Smooth muscle cell (in vitro differentiated cells): ENCODE measurements around the gene PCYT1A. TPM values are rescaled to one million over a fixed set of nuclear protein-coding genes. Genes with fewer than 3 reads are reported as not detected.

Experiments used
- DNase-seq: peaks from one replicate; lab custom pipeline; 2025; ENCODE audit not compliant: unreplicated experiment; lab: John Stamatoyannopoulos, UW
- H2AFZ ChIP-seq: fragments of 200-600 bp; sonication (generic); 2 replicates; pipeline ENCODE4 v1.6.0; 2016; ENCODE audit warnings: antibody characterized with exemption, low read depth, mild to moderate bottlenecking
- H3F3A ChIP-seq: fragments of 200-600 bp; sonication (generic); 2 replicates; pipeline ENCODE4 v1.6.0; 2017; ENCODE audit warnings: antibody characterized with exemption, low read depth
- H3K27ac ChIP-seq: fragments of 200-600 bp; sonication (generic); 2 replicates; pipeline ENCODE4 v1.5.1; 2016; ENCODE audit warnings: low read depth, mild to moderate bottlenecking
- H3K27me3 ChIP-seq: fragments of 200-600 bp; sonication (generic); 2 replicates; pipeline ENCODE4 v1.6.1; 2016; ENCODE audit warnings: low read depth, mild to moderate bottlenecking
- H3K36me3 ChIP-seq: fragments of 200-600 bp; sonication (generic); 2 replicates; pipeline ENCODE4 v1.5.1; 2016; ENCODE audit warnings: low read depth
- H3K4me1 ChIP-seq: fragments of 200-600 bp; sonication (generic); 2 replicates; pipeline ENCODE4 v1.5.1; 2016; ENCODE audit warnings: low read depth
- H3K4me2 ChIP-seq: fragments of 200-600 bp; sonication (generic); 2 replicates; pipeline ENCODE4 v1.6.0; 2016; ENCODE audit warnings: mild to moderate bottlenecking
- H3K4me3 ChIP-seq: fragments of 200-600 bp; sonication (generic); 2 replicates; pipeline ENCODE4 v1.5.1; 2016; ENCODE audit warnings: mild to moderate bottlenecking
- H3K79me2 ChIP-seq: fragments of 200-600 bp; sonication (generic); 2 replicates; pipeline ENCODE4 v1.6.0; 2016; ENCODE audit warnings: low read depth, mild to moderate bottlenecking
- H3K9ac ChIP-seq: fragments of 200-600 bp; sonication (generic); 2 replicates; pipeline ENCODE4 v1.6.0; 2016; ENCODE audit warnings: low read depth
- H3K9me3 ChIP-seq: fragments of 200-600 bp; sonication (generic); replicated peaks from 2 replicates; pipeline ENCODE4 v1.5.1; 2016; ENCODE audit warnings: low read depth
- H4K20me1 ChIP-seq: fragments of 200-600 bp; sonication (generic); 2 replicates; pipeline ENCODE4 v1.6.0; 2016; ENCODE audit warnings: low read depth
- WGBS: methylation state at CpG from one replicate; pipeline ENCODE4 v1.1.7; 2016; ENCODE audit warnings: low lambda C conversion rate; 5-methylcytosine and 5-hydroxymethylcytosine counted together
- polyA plus RNA-seq: library from polyadenylated mRNA; unstranded; fragments of >200 nt; fragmentation: Nextera tagmentation; extraction: Ambion mirVana; gene quantifications from 2 replicates; pipeline ENCODE4 v1.2.1, GENCODE V29; 2016
- total RNA-seq: library from RNA; depleted of rRNA; stranded (reverse); fragments of >200 nt; gene quantifications from 2 replicates; pipeline ENCODE4 v1.2.3, GENCODE V29; 2014
- TF ChIP-seq, protein P1 (sequence below): fragments of 200-600 bp; sonication (generic); IDR thresholded peaks from 2 replicates; pipeline ENCODE4 v1.5.1; 2017; ENCODE audit warnings: borderline replicate concordance, mild to moderate bottlenecking, antibody characterized with exemption; ENCODE audit not compliant: insufficient read depth, poor library complexity, severe bottlenecking

Gene PCYT1A
- total and polyA plus RNA-seq, 2 experiments from 2014 or later = 19.7 to 68.3 TPM

DNA sequence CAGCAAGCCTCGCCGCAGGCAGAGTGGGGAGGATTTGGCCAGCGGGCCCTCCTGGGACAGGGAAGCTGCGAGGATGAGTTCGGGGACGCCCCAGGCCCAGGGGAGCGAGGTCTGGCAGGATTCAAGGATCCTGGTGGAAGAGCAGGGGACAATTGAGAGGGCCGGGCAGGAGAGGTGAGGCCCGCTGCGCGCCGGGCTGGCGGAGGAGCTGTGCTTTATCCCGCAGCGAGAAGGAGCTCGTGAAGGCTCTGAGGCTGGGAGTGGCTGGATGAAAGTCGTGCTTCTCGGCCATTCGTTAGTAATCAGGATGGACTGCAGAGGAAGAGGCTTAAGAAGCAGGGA is 67.6 kb downstream of the PCYT1A start:
- 85% methylated on average over 18 of the region's 19 CpGs for WGBS
- no peak overlapping the region for H3K4me3 ChIP-seq
- H4K20me1 ChIP-seq = no peaks in the 10 kb centered on the region

DNA sequence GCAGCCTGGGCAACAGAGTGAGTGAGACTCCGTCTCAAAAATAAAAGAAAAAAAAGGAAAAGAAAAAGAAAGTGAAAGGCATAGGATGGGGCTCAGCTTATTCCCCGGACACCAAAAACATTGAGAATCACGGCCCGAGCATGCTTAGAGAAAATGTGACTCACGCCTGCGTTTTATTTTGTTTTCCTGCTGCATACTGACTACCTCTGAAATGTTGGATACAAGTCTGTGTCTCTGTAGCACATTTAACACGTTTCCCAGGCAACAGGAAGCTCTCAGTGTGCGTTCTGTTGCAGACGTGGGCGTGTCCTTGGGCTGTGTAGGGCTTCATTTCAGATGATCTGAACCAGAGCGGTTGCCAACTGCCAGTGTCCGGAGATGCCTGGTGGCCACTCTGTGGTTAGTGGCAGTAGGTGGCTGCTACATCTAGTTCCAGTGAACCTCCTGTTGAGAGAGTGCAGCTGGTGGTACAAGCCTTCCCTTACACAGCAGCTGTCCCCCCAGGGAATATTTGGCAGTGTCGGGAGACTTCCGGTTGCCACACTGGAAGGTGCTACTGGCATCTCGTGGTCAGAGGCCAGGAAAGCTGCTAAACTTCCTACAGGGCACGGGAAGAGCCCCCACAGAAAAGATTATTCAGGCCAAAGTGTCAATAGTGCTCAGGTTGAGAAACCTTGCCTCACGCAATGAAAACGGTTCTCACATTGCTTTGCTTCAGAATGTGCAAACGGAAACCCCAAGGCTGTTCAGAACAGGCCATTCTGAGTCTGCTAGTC is 68.1 kb downstream of the PCYT1A start:
- H3K79me2 ChIP-seq = no peaks in the 10 kb centered on the region
- peaks cover 9% of the 10 kb centered on the region for H3K27me3 ChIP-seq
- DNase-seq = no peak
- TF ChIP-seq, protein P1, sequence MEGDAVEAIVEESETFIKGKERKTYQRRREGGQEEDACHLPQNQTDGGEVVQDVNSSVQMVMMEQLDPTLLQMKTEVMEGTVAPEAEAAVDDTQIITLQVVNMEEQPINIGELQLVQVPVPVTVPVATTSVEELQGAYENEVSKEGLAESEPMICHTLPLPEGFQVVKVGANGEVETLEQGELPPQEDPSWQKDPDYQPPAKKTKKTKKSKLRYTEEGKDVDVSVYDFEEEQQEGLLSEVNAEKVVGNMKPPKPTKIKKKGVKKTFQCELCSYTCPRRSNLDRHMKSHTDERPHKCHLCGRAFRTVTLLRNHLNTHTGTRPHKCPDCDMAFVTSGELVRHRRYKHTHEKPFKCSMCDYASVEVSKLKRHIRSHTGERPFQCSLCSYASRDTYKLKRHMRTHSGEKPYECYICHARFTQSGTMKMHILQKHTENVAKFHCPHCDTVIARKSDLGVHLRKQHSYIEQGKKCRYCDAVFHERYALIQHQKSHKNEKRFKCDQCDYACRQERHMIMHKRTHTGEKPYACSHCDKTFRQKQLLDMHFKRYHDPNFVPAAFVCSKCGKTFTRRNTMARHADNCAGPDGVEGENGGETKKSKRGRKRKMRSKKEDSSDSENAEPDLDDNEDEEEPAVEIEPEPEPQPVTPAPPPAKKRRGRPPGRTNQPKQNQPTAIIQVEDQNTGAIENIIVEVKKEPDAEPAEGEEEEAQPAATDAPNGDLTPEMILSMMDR = no peak
- 59% methylated on average over 19 of the region's 19 CpGs for WGBS
- no peaks in the 10 kb centered on the region for H3K36me3 ChIP-seq
- H2AFZ ChIP-seq = no peak overlapping the region
- no peaks in the 10 kb centered on the region for H4K20me1 ChIP-seq
- no peaks in the 10 kb centered on the region for H3K9me3 ChIP-seq
- peak overlapping the region; percentile 3 for H3K4me2 ChIP-seq
- no peak overlapping the region for H3K9ac ChIP-seq
- H3K4me1 ChIP-seq = peaks cover 3% of the 10 kb centered on the region
- H3F3A ChIP-seq = no peaks in the 10 kb centered on the region
- H3K4me3 ChIP-seq = no peak overlapping the region
- no peak overlapping the region for H3K27ac ChIP-seq

More for the DNA sequence above, 67.6 kb downstream of the PCYT1A start:
- Histone ChIP-seq H3K79me2 (no peaks in the 10 kb centered on the region), H3K36me3 (no peaks in the 10 kb centered on the region), H3K4me1 (peaks cover 3% of the 10 kb centered on the region), H3K4me2 (no peak overlapping the region), H3K9me3 (no peaks in the 10 kb centered on the region), H2AFZ (no peak overlapping the region), H3K27ac (no peak overlapping the region), H3K27me3 (peaks cover 9% of the 10 kb centered on the region), H3F3A (no peaks in the 10 kb centered on the region), H3K9ac (no peak overlapping the region)
- DNase-seq = no peak
- TF ChIP-seq, protein P1 = no peak

DNA sequence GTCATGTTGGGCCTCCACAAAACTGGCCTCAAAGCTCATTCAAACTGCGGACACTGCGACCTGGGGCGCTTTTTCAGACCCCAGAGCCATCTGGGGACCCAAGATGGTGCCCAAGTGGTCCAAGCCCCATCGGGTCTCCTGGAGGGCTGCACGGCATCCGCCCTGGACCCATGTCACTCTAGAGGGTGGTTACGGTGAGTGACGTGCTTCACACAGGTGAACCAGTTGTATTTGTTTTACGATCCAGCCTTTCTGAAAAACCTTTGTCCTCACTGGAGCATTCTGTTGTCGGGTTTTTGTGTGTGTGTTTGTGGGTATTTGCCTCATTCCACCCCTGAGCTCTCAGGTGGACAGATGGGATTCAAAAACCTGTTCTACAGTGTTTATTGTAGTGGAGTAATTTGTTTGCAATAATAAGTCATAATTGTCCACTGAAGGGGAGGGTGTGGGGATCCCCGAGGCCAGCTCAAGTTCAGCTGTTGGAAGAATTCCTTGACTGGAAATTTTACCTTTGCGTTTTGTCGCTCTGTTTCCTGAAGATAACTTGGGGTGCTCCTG is 69.3 kb downstream of the PCYT1A start:
- no peaks in the 10 kb centered on the region for H3K9me3 ChIP-seq
- H3K4me3 ChIP-seq = no peak overlapping the region
- H3F3A ChIP-seq = no peaks in the 10 kb centered on the region
- H3K27ac ChIP-seq = no peak overlapping the region
- H3K79me2 ChIP-seq = no peaks in the 10 kb centered on the region
- DNase-seq = no peak
- WGBS = 92% methylated on average over 13 of the region's 13 CpGs
- H3K27me3 ChIP-seq = peaks cover 9% of the 10 kb centered on the region
- peaks cover 3% of the 10 kb centered on the region for H3K4me1 ChIP-seq
- TF ChIP-seq, protein P1 = no peak
- H3K9ac ChIP-seq = no peak overlapping the region
- no peaks in the 10 kb centered on the region for H3K36me3 ChIP-seq
- no peak overlapping the region for H2AFZ ChIP-seq
- H3K4me2 ChIP-seq = no peak overlapping the region
- H4K20me1 ChIP-seq = no peaks in the 10 kb centered on the region
